Activated CD4-positive, CD25-positive, alpha-beta regulatory T cell treated with anti-CD3 and anti-CD28 coated beads, Interleukin-2, amount 50 U/mL, for 24 hours (primary cell): ENCODE results near the gene C1QTNF2.

Source experiments
- ATAC-seq, 2 donors: fragments of 150-1000 bp; cut with Tn5 transposase; one replicate each; pipeline ENCODE4 v1.10.0; 2021; ENCODE audit warnings: mild to moderate bottlenecking in 1 of 2, moderate library complexity in 1 of 2

The C1QTNF2 gene

DNA sequence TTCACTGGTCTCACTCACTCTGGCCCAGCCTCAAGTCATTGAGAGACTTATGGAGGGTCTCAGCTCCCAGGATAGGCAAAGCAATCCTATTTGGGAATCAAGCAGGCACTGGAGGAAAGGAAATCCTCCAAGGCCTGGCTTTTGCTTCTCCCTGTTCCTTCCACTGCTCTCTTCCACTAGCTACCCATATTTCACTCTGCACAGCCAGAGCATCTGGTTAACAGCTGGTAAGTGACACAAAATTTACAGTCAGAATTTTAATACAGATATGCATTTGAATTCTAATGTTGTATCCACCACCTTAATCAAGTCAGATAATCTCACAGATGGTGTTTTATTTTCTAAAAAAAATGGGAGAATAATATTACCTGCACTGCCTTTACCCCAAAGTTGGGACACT lies 868 bp upstream of the C1QTNF2 start:
- no peak for ATAC-seq

DNA sequence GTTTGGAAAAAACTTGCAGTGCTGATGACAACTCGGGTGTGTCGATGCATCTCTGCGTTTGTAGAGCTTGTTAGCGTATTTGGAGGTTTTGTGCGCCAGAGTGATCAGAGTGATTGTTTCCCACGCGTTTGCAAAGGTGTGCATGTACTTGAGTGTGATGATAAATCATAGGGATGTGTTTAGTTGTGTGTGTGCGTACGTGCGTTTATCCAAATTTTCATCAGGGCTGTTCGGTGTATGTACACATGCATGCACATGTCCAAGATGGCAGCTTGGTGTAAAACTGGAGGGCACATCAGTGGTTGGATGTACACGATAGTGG lies 248 bp upstream of the C1QTNF2 start:
- ATAC-seq: no peak

DNA sequence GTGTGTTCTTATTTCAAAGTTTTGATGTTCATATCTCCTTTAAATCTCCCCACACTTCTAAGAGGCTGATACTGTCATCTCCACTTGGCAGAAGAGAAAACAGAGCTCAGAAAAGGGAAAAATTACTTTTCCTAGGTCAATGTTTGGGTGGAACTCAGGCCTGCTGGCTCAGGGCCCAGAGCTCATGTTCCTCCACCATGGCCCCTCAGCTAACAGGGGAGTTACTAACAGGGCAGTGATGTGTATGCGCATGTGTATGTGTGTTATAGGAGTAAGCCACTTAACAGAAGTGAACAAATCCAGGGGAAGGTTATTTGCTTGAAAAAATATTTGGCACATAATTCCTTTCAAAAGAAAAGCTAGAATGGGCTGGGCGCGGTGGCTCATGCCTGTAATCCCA lies 2.5 kb downstream of the C1QTNF2 start:
- no peak for ATAC-seq

DNA sequence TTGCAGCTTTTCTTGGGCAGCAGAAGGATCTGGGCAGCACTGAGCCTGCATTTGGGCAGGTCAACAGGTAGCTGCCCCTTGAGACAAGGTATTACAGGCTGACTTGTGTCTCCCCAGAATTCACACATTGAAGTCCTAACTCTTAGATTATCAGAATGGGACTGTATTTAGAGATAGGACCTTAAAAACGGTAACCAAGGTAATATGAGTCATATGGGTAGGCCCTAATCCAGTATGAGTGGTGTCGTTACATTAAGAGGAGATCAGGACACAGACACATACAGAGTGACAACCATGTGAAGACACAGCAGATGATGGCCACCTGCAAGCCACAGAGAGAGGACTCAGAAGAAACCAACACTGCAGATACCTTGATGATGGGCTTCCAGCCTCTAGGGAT lies 3.2 kb downstream of the C1QTNF2 start:
- no peak for ATAC-seq

DNA sequence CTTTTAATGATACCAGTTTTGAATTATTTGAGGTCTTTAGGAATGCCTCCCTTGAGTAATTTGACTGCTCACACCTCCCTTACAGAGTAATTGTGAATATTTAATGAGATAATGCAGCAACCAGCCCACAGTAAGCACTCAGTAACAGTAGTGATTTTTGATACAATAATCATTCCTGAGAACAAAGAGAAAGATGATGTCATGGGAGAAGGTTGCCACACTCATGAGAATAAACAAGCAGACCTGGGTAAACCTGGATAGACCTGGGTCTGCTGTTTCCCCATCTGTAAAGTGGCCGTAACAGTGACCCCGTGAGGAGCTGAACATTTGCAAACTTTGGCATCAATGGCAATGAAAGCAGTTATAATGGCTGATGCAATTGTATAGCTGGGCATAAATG lies 4.2 kb downstream of the C1QTNF2 start:
- no peak for ATAC-seq

- ATAC-seq: no peak
These were observed 6.6 kb downstream of the C1QTNF2 start for GRCh38 chr5:160363660-160364395.

- ATAC-seq: no peak
These were observed 7.2 kb downstream of the C1QTNF2 start for GRCh38 chr5:160363211-160363610.

- no peak for ATAC-seq
These were observed 8.7 kb downstream of the C1QTNF2 start for GRCh38 chr5:160361624-160362228.

DNA sequence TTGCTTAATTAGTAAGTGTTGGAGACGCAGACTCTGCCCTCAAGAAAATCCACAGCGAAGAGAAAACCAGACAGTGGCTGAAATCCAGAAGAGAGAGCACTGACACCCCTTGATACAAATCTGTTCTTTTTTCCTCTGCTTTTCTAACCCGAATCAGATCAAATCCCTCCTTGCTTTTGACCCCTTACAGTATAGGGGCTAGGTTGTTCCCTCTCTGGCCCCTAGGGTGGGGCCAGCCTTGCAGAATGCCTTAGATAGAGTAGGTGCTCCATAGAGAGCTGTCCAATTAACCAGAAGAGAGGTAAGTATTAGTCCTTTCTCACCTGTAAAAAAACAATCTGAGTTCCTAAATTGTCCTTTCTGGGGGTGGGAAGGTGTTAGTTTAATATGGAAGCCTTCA lies 10.1 kb downstream of the C1QTNF2 start:
- no peak for ATAC-seq

- no peak for ATAC-seq
These were observed 10.6 kb downstream of the C1QTNF2 start for GRCh38 chr5:160359816-160360215.

DNA sequence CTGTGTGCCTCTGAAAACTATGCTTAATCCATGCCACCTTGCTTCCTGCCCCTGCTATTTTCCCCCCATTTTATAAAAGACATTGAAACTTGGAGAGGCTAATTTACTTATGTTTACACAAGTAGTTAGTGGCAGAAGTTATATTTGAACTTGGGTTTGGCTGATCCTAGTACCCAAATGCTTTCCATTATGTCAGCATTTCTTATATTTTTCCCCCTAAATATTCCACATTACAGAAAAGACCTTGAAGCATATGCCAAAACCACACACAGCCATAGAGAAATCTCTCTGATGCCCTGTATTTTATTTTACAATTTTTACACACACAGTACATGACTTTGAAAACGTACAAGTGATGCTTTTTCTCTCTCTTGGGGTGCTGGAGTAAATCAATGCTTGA lies 11.2 kb downstream of the C1QTNF2 start:
- ATAC-seq: no peak

DNA sequence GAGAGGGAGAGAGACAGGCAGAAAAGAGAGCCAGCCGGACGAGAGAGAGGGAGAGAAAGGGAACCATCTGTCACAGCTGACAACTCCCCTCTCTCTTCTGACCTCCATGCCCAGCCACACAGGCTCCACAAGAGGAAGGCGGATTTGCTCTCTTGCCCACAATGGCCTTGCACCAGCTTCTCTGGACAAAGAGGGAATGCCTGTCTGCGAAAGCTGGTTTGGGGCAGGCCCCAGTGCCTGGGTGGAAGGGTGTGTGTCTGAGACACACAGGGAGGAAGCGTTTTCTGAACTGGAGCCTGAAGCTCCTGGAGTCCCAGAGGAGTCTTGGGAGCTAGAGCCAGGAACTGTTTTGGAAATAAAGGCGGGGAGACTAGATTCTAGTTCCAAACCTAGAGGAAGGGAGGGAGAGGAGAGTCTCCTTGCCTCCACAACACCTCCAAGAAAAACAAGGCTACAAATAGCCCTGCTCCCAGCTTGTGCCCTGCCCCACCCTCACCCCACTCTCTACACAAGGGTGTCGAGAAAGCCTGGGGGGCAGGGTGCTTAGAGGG lies 12.5 kb downstream of the C1QTNF2 start:
- ATAC-seq: no peak

DNA sequence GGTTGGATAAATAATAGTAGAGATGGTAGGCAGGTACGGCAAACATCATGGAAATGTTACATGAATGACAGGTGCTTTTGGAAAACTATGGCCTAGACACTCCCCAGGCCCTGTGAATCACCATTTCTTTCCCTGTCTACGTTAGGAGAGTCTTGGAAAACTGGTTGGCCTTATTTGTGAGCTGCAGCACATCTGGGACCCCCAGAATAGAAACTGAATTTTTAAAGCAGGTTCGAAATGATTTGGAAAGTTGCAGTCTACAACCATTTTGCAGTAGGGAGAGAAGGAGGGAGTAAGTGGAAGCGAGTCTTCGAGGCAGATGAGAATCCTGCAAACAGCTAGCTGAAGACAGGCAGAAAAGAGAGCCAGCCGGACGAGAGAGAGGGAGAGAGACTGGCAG lies 13.0 kb downstream of the C1QTNF2 start:
- no peak for ATAC-seq

GRCh38 chr5:160356550-160357347 lies 13.7 kb downstream of the C1QTNF2 start:
- ATAC-seq: no peak

- no peak for ATAC-seq
These were observed 15.8 kb downstream of the C1QTNF2 start for GRCh38 chr5:160354666-160355065.

- no peak for ATAC-seq
These were observed 17.0 kb downstream of the C1QTNF2 start for GRCh38 chr5:160353379-160353778.

GRCh38 chr5:160352308-160352707 lies 18.1 kb downstream of the C1QTNF2 start:
- ATAC-seq: no peak

DNA sequence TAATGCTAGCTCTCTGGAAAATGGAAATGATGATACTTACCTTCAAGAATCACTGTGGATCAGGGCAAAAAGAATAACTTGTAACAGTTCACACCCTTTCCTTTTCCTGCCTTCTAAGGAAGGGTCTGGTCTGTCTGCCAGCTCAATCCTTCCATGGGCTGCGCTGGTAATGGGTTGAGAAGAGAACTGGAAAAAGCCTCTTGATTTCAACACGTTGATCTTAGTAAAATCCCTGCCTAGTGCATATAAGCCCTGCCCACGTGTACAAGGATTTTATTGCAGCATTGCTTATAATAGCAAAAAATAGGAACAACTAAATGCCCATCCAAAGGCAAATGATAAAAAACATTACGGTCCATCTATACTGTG lies 20.5 kb downstream of the C1QTNF2 start:
- ATAC-seq: no peak

- ATAC-seq: no peak
These were observed 21.0 kb downstream of the C1QTNF2 start for GRCh38 chr5:160349249-160349934.

DNA sequence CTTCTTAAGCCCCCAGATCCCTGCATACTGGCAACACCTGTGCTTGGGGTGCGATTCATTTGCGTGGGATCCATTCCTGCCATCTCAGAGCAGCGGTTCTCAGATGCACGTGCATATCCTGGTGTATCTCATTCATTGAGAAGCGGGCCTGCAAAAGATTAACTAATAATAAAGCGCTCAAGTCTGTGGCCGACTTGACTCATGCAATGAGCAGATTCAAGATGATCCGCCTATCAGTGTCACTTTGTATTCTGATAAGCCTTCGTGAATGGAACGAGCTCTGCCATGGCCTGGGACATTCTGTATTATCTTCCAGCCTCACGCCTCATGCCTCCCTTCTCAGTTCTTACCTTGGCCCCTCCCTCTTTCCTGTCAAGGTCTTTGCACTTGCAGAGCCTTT lies 22.3 kb downstream of the C1QTNF2 start:
- no peak for ATAC-seq

GRCh38 chr5:160347448-160347847 lies 23.0 kb downstream of the C1QTNF2 start:
- no peak for ATAC-seq

GRCh38 chr5:160342413-160342941 lies 27.9 kb downstream of the C1QTNF2 start:
- no peak for ATAC-seq

- ATAC-seq: no peak
These were observed 29.0 kb downstream of the C1QTNF2 start for GRCh38 chr5:160341309-160341870.
